GM23338 (cell line): ENCODE measurements around the gene BRICD5. TPM values are rescaled to one million over a fixed set of nuclear protein-coding genes. Genes with fewer than 3 reads are reported as not detected.

Source experiments
- ATAC-seq: fragments of 200-7000 bp; cut with Tn5 transposase; 3 replicates; pipeline ENCODE4 v1.9.1; 2020
- DNase-seq: peaks from one replicate; pipeline ENCODE4 v3.0.0-alpha.2; 2015; ENCODE audit warnings: low spot score
- H2AFZ ChIP-seq: fragments of 200-600 bp; sonication (generic); 2 replicates; pipeline ENCODE4 v1.8.0; 2016; ENCODE audit warnings: antibody characterized with exemption, mild to moderate bottlenecking, moderate library complexity
- H3F3A ChIP-seq: fragments of 200-600 bp; sonication (generic); replicated peaks from 2 replicates; pipeline ENCODE4 v1.8.0; 2017; ENCODE audit warnings: antibody characterized with exemption, mixed run types, low read depth
- H3K27ac ChIP-seq: fragments of 200-600 bp; sonication (generic); 2 replicates; pipeline ENCODE4 v1.6.1; 2016; ENCODE audit warnings: low read depth
- H3K27me3 ChIP-seq: fragments of 200-600 bp; sonication (generic); 2 replicates; pipeline ENCODE4 v1.8.0; 2016; ENCODE audit warnings: mild to moderate bottlenecking, mixed run types, moderate library complexity; ENCODE audit not compliant: insufficient read depth
- H3K36me3 ChIP-seq: fragments of 200-600 bp; sonication (generic); 2 replicates; pipeline ENCODE4 v1.8.0; 2016; ENCODE audit warnings: mild to moderate bottlenecking; ENCODE audit not compliant: insufficient read depth
- H3K4me1 ChIP-seq: fragments of 200-600 bp; sonication (generic); 2 replicates; pipeline ENCODE4 v1.8.0; 2016; ENCODE audit warnings: mild to moderate bottlenecking, moderate library complexity; ENCODE audit not compliant: insufficient read depth
- H3K4me2 ChIP-seq: fragments of 200-600 bp; sonication (generic); 2 replicates; pipeline ENCODE4 v1.7.1; 2017; ENCODE audit warnings: mixed run types
- H3K4me3 ChIP-seq: fragments of 200-600 bp; sonication (generic); 2 replicates; pipeline ENCODE4 v1.6.1; 2016; ENCODE audit warnings: mixed run types
- H3K79me2 ChIP-seq: fragments of 200-600 bp; sonication (generic); replicated peaks from 2 replicates; pipeline ENCODE4 v1.8.0; 2017; ENCODE audit warnings: mild to moderate bottlenecking; ENCODE audit not compliant: insufficient read depth
- H3K9me2 ChIP-seq: fragments of 200-600 bp; sonication (generic); 2 replicates; pipeline ENCODE4 v1.8.0; 2017; ENCODE audit not compliant: insufficient read depth
- H4K20me1 ChIP-seq: fragments of 200-600 bp; sonication (generic); replicated peaks from 2 replicates; pipeline ENCODE4 v1.8.0; 2017; ENCODE audit warnings: mild to moderate bottlenecking; ENCODE audit not compliant: insufficient read depth
- H3K27ac Mint-ChIP-seq: 2 replicates; pipeline ENCODE4 v1.8.0; 2020; ENCODE audit warnings: inconsistent platforms, mild to moderate bottlenecking, moderate library complexity, mixed read lengths
- H3K27me3 Mint-ChIP-seq: 3 replicates; pipeline ENCODE4 v1.8.0; 2022; ENCODE audit warnings: low read depth, mild to moderate bottlenecking, moderate library complexity, mixed read lengths, inconsistent platforms; ENCODE audit not compliant: insufficient read depth, poor library complexity
- H3K36me3 Mint-ChIP-seq: 3 replicates; pipeline ENCODE4 v1.8.0; 2021; ENCODE audit warnings: low read depth, mild to moderate bottlenecking, inconsistent platforms, moderate library complexity, mixed read lengths
- H3K4me1 Mint-ChIP-seq: 3 replicates; pipeline ENCODE4 v1.8.0; 2020; ENCODE audit warnings: mild to moderate bottlenecking, inconsistent platforms, mixed read lengths
- H3K4me3 Mint-ChIP-seq: 3 replicates; pipeline ENCODE4 v1.8.0; 2021; ENCODE audit warnings: moderate library complexity, mild to moderate bottlenecking, inconsistent platforms, mixed read lengths
- H3K9me3 Mint-ChIP-seq: 3 replicates; pipeline ENCODE4 v1.8.0; 2020; ENCODE audit warnings: moderate library complexity, mild to moderate bottlenecking, inconsistent platforms, mixed read lengths
- CREB1 ChIP-seq: fragments of 250-450 bp; sonication (Bioruptor Pico); IDR thresholded peaks from 2 replicates; pipeline ENCODE4 v1.5.0; 2020; ENCODE audit warnings: low read depth, mild to moderate bottlenecking, moderate library complexity
- CTCF ChIP-seq, 2 experiments: fragments of 200-600 bp in 1 of 2; sonication (generic) in 1 of 2; conservative IDR thresholded peaks; 2 replicates each; pipeline versions ENCODE4 v1.5.1 to v1.6.1; 2016 to 2017; ENCODE audit warnings: antibody characterized with exemption in 2 of 2, low read depth in 2 of 2, mild to moderate bottlenecking in 2 of 2, moderate library complexity in 1 of 2
- EZH2 ChIP-seq: fragments of 200-600 bp; sonication (generic); IDR thresholded peaks from one replicate; pipeline ENCODE4 v1.8.0; 2017; ENCODE audit warnings: antibody characterized with exemption, mild to moderate bottlenecking, low read depth; ENCODE audit not compliant: unreplicated experiment
- EZH2phosphoT487 ChIP-seq: fragments of 200-600 bp; sonication (generic); IDR thresholded peaks from one replicate; pipeline ENCODE4 v1.8.1; 2018; ENCODE audit warnings: antibody characterized with exemption; ENCODE audit not compliant: unreplicated experiment
- JUNB ChIP-seq: IDR thresholded peaks from one replicate; pipeline ENCODE4 v1.6.1; 2016; ENCODE audit warnings: antibody characterized with exemption; ENCODE audit not compliant: unreplicated experiment
- REST ChIP-seq: IDR thresholded peaks from one replicate; pipeline ENCODE4 v1.6.1; 2018; ENCODE audit warnings: antibody characterized with exemption; ENCODE audit not compliant: unreplicated experiment
- STAT1 ChIP-seq: IDR thresholded peaks from one replicate; pipeline ENCODE4 v1.6.1; 2016; ENCODE audit warnings: antibody characterized with exemption; ENCODE audit not compliant: unreplicated experiment
- ZNF331 ChIP-seq: fragments of 250-450 bp; sonication (Bioruptor Pico); IDR thresholded peaks from 2 replicates; pipeline ENCODE4 v1.5.0; 2020; ENCODE audit warnings: low read depth, mild to moderate bottlenecking, moderate library complexity
- ZNF462 ChIP-seq: fragments of 250-450 bp; sonication (Bioruptor Pico); IDR thresholded peaks from 2 replicates; pipeline ENCODE4 v1.5.0; 2020; ENCODE audit warnings: mild to moderate bottlenecking, moderate library complexity
- polyA plus RNA-seq: library from polyadenylated mRNA; unstranded; fragments of >200 nt; fragmentation: Nextera tagmentation; extraction: Ambion mirVana; gene quantifications from 2 replicates; pipeline ENCODE4 v1.2.1, GENCODE V29; 2016
- total RNA-seq: library from RNA; depleted of rRNA; stranded (reverse); fragments of >200 nt; shearing (Covaris generic); gene quantifications from 2 replicates; pipeline ENCODE4 v1.2.3, GENCODE V29; 2014

Gene BRICD5
- total and polyA plus RNA-seq, 2 experiments from 2014 or later: 5.3 to 6.3 TPM

- Histone ChIP-seq H3K36me3 (0 out of 2 replicates have a peak, but pooled peaks cover 4% of the 10 kb centered on the region), H3K79me2 (peaks cover 44% of the 10 kb centered on the region), H2AFZ (no peak overlapping the region), H4K20me1 (peaks cover 5% of the 10 kb centered on the region), H3F3A (peaks cover 5% of the 10 kb centered on the region; the same call in 1 of the 2 replicates), H3K4me3 (no peak overlapping the region), H3K27me3 (no peaks in the 10 kb centered on the region), H3K9me2 (no peaks in the 10 kb centered on the region), H3K27ac (no peak overlapping the region), H3K4me1 (no peaks in the 10 kb centered on the region; the same call in 1 of the 2 replicates), H3K4me2 (no peak overlapping the region)
- Mint-ChIP-seq H3K4me1 (no peaks in the 10 kb centered on the region; the same call in 2 of the 3 replicates), H3K4me3 (no peak overlapping the region), H3K27ac (no peak overlapping the region), H3K27me3 (peaks cover 14% of the 10 kb centered on the region), H3K9me3 (no peaks in the 10 kb centered on the region), H3K36me3 (peaks cover 6% of the 10 kb centered on the region; the same call in 2 of the 3 replicates)
- ATAC-seq (no peak), DNase-seq (no peak)
- TF ChIP-seq REST: no peak
- TF ChIP-seq ZNF462 (CRISPR knock-in tag): no peak
- no peak for TF ChIP-seq STAT1
- no peak for TF ChIP-seq CTCF (conservative IDR thresholded peaks at IDR 0.05; ENCODE audit: low read depth in 2 of 2)
- TF ChIP-seq EZH2phosphoT487: no peak
- no peak for TF ChIP-seq CREB1 (CRISPR knock-in tag)
- TF ChIP-seq ZNF331: no peak
- TF ChIP-seq EZH2: no peak
- no peak for TF ChIP-seq JUNB
Measured at GRCh38 chr16:2226918-2227317, 16.3 kb upstream of the BRICD5 start.
